Cardiac fibroblast (primary cell): ENCODE measurements around the gene SCN7A.
"Not testable (repeated sequence)": the region's sequence is repeated elsewhere in the genome, so short reads cannot be mapped to it uniquely, and the experiment has no call there.

Experiments used
- DNase-seq, 2 donors: peaks; one replicate each; pipeline versions ENCODE4 v3.0.0 to v3.0.0-alpha.2; 2010; ENCODE audit warnings: low read depth in 2 of 2
- H3K4me3 ChIP-seq, 2 donors: replicated peaks in 1 of 2; 1 replicate in 1 of 2; 2 replicates in 1 of 2; pipeline ENCODE4 v1.5.1; 2011; ENCODE audit warnings: low read depth in 2 of 2, low read length in 2 of 2, mild to moderate bottlenecking in 2 of 2, moderate library complexity in 1 of 2
- CTCF ChIP-seq: IDR thresholded peaks from one replicate; pipeline ENCODE4 v1.5.1; 2011; ENCODE audit warnings: low read depth, mild to moderate bottlenecking, low read length, inconsistent platforms

SCN7A gene

GRCh38 chr2:166410828-166411472 is 83.1 kb downstream of the SCN7A start:
- TF ChIP-seq CTCF: no peak
- H3K4me3 ChIP-seq: no peak overlapping the region
- peak; percentile 71 to 92 for DNase-seq

GRCh38 chr2:166407746-166408145 is 86.3 kb downstream of the SCN7A start:
- not testable (repeated sequence) for DNase-seq, H3K4me3 ChIP-seq

- H3K4me3 ChIP-seq: no peak overlapping the region
- no peak for TF ChIP-seq CTCF
These were observed 87.7 kb downstream of the SCN7A start for GRCh38 chr2:166406374-166406773.

GRCh38 chr2:166405569-166405926 is 88.5 kb downstream of the SCN7A start:
- no peak for DNase-seq
- no peak for TF ChIP-seq CTCF
- no peak overlapping the region for H3K4me3 ChIP-seq

More at GRCh38 chr2:166406374-166406773, 87.7 kb downstream of the SCN7A start:
- DNase-seq: no peak

- no peak for TF ChIP-seq CTCF
- no peak overlapping the region for H3K4me3 ChIP-seq
- DNase-seq: no peak
These were observed 89.0 kb downstream of the SCN7A start for GRCh38 chr2:166404831-166405568.

- DNase-seq: no peak
- TF ChIP-seq CTCF: no peak
- no peak overlapping the region for H3K4me3 ChIP-seq
These were observed 99.8 kb downstream of the SCN7A start for GRCh38 chr2:166394245-166394644.

- TF ChIP-seq CTCF: no peak
- no peak overlapping the region for H3K4me3 ChIP-seq
- no peak for DNase-seq
These were observed 101.0 kb downstream of the SCN7A start for GRCh38 chr2:166393008-166393407.
